ENCODE data around the gene TRIM15.
"Not testable (repeated sequence)": the region's sequence is repeated elsewhere in the genome, so short reads cannot be mapped to it uniquely, and the experiment has no call there.

The TRIM15 gene

DNA sequence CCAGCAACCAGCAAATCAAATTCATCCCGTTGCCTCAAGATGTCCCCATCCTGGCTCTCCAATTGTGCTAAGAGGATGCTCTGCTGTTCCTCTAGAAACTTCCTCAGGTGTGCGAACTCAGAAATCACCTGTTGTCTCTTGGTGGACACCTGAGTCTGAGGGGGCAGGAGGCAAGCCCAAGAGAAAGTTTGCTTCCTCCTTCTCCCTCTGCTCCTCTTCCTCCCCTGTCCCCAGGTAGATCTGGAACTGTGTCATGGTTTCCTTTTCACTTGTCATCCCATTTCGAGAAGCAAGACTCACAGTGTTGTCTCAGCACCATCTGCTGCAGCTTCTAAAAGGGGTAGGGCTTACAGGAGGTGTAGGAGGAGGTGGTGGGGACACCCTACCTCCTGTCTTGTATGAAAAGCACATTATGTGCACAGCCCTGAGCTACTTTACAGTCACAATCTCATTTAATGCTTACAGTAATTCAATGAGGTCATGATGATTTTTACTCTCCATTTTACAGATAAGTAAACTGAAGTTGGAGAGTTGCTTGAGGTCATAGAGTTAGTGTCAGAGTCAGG is 4.8 kb upstream of the TRIM15 start:
- DNase-seq: no peak
- in situ Hi-C loops (cut with HindIII; ENCODE audit: low pct_ligation_motif_present, low pct_unique_long_range_greater_than_20kb, low sequenced_read_pairs): no loop called here

DNA sequence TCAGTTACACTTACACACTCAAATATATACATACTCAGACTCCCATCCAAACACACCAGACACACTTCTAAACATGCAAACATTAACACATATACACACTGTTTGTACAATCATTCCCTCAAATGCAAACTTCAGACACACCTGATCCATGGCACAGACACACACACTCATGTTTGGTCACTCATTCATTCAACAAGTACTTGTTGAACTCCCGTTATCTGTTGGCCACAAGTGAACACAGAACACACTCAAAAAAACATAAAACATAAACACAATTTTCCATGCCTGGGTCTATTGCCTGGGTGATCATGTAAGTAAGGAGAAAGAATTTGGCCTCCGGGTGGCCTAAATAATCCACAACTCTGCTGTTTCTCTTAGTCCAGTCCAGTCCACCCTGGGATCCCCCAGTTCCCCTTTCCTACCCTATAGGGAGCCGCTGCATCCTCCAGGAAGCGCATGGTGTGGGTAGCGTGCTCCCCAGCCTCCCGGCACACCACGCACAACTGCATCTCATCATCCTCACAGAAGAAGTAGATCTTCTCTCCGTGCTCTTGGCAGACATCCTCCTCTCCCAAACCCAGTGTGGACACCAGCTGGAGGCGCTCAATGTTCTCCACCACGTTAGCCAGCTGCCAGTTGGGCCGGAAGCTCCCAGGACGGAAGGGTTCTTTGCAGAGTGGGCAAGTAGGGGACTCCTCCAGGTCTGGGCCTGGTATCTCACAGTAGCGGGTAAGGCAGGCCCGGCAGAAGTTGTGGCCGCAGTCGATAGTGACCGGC is 3.1 kb upstream of the TRIM15 start:
- in situ Hi-C loops (cut with HindIII; ENCODE audit: low pct_ligation_motif_present, low pct_unique_long_range_greater_than_20kb, low sequenced_read_pairs): no loop called here
- DNase-seq: no peak

DNA sequence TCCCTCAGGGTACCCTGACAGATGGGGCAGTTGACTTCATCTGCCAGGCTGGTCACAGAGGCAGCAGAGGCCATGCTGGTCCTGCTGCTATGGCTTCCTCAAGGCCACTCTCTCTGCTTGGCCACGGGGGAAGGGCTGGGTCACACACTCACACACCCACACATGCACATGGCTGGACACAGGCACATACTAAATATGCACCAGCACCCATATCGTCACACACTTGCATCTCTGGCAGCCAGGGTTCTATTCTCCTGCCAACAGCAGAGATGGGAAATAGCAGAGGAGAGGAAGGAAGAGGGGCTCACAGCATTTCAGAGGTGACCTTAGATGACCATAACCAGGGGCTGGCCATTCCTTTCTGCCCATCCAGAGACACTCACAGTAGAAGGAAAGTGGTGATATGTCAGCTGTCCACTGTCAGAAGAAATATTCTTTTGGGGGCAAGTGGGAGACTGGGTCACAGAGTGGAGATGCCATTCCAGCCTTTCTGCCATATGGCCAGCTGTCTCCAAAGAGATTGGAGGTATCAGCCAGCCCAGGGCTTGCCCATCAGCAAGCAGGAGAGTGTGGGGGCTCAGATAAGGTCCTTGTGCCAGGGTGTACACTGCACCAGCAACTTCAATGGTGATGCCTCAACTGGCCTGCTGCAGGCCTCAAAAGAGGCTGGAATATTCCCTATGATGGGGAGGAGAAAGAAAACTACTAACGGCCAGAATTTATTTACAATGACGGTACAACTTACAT is 2.4 kb upstream of the TRIM15 start, which contains the start of gene TRIM10:
TRIM10 (minus strand) TSS at position 427 of the 747 bp plus-strand sequence; CDS start at position 74, 353 bp downstream.
- in situ Hi-C loops (cut with HindIII; ENCODE audit: low pct_ligation_motif_present, low pct_unique_long_range_greater_than_20kb, low sequenced_read_pairs): no loop called here
- no peak for DNase-seq

DNA sequence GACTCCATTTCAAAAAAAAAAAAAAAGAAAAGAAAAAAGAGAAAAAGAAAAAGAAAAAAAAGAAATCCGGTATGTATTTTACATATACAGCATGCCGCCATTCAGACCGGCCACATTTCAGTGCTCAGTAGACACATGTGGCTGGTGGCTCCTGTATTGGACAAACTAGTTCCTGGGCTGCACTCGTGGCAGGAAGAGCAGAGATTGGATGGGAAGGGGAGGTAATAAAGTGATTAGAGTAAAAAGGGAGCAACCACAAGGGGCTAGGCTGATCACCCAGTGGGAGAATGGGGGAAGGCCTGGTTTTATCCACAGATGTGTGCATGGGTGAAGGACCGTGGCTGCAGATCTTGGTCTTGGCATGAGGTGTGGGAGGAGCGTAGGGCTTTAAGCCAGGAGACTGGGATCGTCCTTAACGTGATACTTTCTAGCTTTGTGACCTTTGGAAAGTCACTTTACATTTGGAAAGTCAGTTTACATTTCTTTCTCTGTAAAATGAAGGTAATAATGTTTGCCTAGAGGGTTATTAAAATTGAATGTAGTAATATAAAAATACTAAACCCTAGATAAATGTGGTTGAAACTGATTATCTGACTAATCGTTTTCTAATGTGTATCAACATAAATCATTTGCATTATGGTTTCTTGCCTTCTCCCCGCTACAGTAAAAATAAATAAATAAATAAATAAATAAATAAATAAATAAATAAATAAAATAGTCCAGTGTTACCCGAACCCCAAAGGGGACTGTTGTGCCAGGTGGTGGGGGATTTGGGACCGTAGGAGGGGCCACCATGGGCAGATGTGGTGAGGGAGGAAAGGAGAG is 869 bp upstream of the TRIM15 start:
- in situ Hi-C loops (cut with HindIII; ENCODE audit: low pct_ligation_motif_present, low pct_unique_long_range_greater_than_20kb, low sequenced_read_pairs): no loop called here

DNA sequence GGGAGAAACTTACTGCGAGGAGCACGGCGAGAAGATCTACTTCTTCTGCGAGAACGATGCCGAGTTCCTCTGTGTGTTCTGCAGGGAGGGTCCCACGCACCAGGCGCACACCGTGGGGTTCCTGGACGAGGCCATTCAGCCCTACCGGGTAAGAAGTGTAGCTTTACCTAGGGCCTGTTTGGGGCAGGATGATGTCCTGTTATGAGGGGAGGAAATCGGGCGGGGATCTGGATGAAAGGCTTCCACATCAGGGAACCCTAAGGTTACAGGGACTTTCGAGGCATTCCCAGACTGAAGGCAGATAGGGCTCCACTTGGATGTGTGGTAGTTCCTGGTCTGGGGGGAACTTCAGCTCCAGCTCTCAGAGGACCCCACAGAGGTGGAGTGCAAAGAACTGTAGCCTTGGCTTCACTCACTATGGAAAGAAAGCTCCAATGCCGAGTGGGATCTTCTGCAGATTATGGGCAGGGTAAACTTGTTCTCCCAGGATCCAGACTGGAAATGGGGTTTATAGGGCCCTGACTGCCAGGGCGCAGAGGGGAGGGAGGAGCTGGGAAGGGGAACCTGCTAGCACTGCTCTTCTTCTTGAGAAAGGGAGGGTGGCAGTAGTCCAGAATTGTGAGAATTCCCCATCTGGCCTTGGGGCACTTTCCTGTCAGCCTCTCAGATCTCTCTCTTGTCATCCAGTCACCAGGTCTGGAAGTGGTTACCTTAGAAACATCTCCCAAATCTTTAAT is 740 bp downstream of the TRIM15 start:
- no peak for DNase-seq
- in situ Hi-C loops (cut with HindIII; ENCODE audit: low pct_ligation_motif_present, low pct_unique_long_range_greater_than_20kb, low sequenced_read_pairs): no loop called here

More for the DNA sequence above, 869 bp upstream of the TRIM15 start:
- DNase-seq: no peak

DNA sequence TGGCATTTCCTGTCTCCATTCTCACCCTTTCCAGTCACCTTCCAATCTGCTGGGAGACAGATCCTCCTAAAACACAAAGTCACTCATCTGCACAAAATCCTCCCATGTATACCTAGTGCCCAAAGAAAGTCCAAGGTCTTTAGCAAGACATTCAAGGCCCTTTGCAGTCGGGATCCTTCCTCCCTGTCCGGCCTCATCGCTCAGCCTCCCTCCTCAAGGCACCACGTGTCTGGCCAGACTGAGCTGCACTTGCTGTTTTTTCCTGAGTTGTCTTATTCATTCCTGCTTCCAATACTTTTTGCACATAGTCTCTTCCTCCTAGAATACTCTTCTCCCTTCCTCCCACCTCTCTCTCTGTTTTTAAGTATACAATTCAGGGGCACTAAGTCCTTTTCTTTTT is 1.4 kb downstream of the TRIM15 start:
- DNase-seq: no peak
- in situ Hi-C loops (cut with HindIII; ENCODE audit: low pct_ligation_motif_present, low pct_unique_long_range_greater_than_20kb, low sequenced_read_pairs): no loop called here

DNA sequence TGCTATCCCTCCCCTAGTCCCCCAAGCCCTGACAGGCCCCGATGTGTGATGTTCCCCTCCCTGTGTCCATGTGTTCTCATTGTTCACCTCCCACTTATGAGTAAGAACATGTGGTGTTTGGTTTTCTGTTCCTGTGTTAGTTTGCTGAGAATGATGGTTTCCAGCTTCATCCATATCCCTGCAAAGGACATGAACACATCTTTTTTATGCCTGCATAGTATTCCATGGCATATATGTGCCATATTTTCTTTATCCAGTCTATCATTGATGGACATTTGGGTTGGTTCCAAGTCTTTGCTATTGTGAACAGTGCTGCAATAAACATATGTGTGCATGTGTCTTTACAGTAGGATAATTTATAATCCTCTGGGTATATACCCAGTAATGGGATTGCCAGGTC is 1.9 kb downstream of the TRIM15 start:
- not testable (repeated sequence) for DNase-seq

DNA sequence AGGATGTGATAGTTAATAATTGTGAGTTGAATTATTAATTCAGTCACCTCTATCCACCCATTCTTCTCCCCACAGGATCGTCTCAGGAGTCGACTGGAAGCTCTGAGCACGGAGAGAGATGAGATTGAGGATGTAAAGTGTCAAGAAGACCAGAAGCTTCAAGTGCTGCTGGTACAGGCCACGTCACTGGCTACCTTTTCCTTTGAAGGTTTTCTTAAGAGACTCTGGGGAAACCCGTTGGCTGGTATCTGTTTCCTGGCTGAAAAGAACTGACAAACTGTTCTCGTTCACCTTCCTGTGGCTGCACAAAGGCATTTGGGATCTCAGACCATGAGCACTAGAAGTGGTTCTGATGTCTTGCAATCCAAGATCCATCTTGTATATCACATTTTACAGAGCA is 3.8 kb downstream of the TRIM15 start:
- in situ Hi-C loops (cut with HindIII; ENCODE audit: low pct_ligation_motif_present, low pct_unique_long_range_greater_than_20kb, low sequenced_read_pairs): no loop called here
- DNase-seq: no peak

More for the DNA sequence above, 1.9 kb downstream of the TRIM15 start:
- in situ Hi-C loops (cut with HindIII; ENCODE audit: low pct_ligation_motif_present, low pct_unique_long_range_greater_than_20kb, low sequenced_read_pairs): not testable (repeated sequence)

DNA sequence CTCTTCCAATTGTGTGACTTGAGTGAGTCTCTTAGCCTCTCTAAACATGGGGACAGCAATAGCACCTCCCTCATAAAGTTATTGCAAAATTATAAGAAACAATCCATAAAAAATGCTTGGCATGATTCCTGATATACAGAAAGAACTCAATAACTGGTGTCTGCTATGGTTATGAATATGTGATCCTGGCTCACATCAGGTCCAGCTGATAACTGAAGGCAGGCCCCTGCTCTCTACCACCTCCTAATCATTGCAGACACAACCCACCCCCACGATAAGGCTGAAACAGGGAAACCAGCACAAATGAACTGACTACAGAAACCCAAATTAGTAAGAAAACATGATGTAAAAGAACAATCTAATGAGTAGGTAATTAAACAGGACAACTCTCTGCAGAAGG is 5.4 kb downstream of the TRIM15 start:
- in situ Hi-C loops (cut with HindIII; ENCODE audit: low pct_ligation_motif_present, low pct_unique_long_range_greater_than_20kb, low sequenced_read_pairs): no loop called here
- DNase-seq: no peak

DNA sequence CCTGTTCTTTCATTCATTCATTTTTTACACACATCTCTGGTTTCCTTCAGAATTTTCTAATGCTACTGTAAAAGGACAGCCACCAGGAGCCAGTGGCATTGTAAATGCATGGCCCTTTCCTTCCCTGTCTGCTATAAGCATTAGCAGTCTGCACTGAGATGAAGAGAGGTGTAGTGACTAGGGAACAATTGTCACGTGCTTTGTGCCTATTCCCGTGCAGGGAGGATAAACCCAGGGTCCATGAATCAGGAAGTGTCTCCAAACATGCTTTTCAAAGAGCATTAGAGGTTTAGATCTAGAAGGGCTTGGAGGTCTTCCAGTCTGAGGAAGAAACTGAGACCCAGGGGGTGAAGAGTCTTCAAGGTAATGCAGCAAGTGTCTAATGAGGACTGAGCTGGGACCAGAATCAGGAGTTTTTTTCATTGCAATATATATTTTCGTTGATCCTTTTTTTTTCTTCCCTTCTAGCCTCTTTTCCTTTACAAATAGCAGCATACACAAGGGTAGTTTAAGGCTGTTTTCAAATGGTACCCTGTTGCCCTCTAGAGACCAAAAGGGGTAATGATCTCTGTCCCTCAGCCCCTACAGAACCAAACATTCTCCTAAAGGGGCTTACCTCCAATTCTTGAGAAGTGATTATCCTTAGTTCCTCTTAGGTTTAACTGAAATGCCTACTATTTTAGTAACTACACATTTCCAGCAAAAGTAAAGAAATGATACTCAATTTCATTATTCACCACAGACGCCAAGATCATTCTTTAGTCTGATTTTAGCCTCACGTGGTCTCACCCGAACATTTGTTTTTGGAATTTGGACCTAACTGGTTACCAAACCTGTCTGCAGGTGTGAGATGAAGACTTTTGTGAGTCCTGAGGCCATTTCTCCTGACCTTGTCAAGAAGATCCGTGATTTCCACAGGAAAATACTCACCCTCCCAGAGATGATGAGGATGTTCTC is 6.6 kb downstream of the TRIM15 start:
- DNase-seq: peak; percentile 62
- in situ Hi-C loops (cut with HindIII; ENCODE audit: low pct_ligation_motif_present, low pct_unique_long_range_greater_than_20kb, low sequenced_read_pairs): no loop called here

DNA sequence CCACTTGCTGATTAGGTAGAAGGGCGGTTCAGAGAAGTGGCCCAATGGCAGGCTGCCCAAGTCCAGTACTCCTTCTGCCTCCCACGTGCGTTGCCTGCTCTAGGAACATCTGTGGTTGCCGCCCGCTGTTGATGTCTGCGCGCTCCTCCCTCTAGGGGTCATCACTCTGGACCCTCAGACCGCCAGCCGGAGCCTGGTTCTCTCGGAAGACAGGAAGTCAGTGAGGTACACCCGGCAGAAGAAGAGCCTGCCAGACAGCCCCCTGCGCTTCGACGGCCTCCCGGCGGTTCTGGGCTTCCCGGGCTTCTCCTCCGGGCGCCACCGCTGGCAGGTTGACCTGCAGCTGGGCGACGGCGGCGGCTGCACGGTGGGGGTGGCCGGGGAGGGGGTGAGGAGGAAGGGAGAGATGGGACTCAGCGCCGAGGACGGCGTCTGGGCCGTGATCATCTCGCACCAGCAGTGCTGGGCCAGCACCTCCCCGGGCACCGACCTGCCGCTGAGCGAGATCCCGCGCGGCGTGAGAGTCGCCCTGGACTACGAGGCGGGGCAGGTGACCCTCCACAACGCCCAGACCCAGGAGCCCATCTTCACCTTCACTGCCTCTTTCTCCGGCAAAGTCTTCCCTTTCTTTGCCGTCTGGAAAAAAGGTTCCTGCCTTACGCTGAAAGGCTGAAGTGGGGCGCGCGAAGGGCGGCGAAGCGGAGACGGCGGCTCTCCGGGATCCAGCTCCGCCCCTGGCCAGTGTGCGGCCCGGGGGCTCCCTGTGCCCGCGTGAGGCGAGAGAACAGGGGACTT is 8.5 kb downstream of the TRIM15 start:
- no peak for DNase-seq
- in situ Hi-C loops (cut with HindIII; ENCODE audit: low pct_ligation_motif_present, low pct_unique_long_range_greater_than_20kb, low sequenced_read_pairs): no loop called here

DNA sequence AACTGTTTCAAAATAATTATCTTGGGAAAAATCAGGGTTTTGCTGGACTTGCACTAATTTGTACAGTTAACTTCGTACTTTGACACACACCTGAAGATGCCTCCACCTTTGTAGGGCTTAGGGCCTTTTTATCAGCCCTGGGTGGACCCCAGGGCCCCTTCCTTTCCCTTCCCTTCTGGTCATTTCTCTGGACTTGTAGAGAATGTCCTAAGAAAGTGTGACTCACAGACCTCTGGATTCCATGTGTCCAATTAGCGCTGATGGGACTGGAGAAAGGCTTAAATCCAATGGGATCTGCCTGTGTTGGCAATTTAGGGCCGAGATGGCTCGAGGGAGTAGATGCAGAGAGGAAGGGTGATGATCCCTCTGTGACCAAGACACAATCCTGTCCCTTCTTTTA is 9.3 kb downstream of the TRIM15 start:
- no peak for DNase-seq
- in situ Hi-C loops (cut with HindIII; ENCODE audit: low pct_ligation_motif_present, low pct_unique_long_range_greater_than_20kb, low sequenced_read_pairs): no loop called here

DNA sequence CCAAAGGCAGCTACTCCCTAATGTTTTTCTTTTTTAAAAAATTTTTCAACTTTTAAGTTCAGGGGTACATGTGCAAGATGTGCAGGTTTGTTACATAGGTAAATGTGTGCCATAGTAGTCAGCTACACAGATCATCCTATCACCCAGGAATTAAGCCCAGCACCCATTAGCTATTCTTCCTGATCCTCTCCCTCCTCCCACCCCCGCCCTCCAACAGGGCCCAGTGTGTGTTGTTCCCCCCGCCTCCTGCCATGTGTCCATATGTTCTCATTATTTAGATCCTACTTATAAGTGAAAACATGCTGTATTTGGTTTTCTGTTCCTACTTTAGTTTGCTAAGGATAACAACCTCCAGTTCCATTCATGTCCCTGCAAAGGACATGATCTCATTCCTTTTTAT is 12.4 kb downstream of the TRIM15 start:
- in situ Hi-C loops (cut with HindIII; ENCODE audit: low pct_ligation_motif_present, low pct_unique_long_range_greater_than_20kb, low sequenced_read_pairs): no loop called here
- no peak for DNase-seq

DNA sequence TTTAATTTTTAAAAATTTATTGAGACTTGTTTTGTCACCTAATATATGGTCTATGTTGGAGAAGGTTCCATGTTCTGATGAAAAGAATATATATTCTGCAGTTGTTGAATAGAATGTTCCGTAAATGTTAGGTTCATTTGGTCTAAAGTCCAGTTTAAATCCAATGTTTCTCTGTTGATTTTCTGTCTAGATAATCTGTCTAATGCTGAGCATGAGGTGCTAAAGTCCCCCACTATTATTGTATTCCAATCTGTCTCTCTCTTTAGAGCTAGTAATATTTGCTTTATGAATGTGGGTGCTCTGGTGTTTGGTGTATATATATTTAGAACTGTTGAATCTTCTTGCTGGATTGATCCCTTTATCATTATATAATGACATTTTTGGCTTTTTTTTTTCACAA is 15.5 kb downstream of the TRIM15 start:
- in situ Hi-C loops (cut with HindIII; ENCODE audit: low pct_ligation_motif_present, low pct_unique_long_range_greater_than_20kb, low sequenced_read_pairs): no loop called here
- DNase-seq: no peak

DNA sequence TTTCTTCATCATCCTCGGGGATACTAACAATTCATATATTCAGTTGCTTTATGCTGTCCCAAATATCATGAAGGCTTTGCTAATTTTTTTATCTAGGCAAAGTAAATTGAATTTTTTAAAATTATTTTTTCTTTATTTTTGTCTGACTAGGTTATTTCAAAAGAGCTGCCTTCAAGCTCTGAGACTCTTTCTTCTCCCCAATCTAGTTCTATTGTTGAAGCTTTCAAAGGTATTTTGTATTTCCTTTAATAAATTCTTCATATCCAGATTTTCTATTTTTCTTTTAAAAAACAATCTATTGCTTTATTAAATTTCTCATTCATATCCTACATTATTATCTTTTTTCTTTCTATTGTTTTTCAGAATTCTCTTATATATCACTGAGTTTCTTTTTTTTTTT is 16.8 kb downstream of the TRIM15 start:
- in situ Hi-C loops (cut with HindIII; ENCODE audit: low pct_ligation_motif_present, low pct_unique_long_range_greater_than_20kb, low sequenced_read_pairs): no loop called here
- DNase-seq: no peak

DNA sequence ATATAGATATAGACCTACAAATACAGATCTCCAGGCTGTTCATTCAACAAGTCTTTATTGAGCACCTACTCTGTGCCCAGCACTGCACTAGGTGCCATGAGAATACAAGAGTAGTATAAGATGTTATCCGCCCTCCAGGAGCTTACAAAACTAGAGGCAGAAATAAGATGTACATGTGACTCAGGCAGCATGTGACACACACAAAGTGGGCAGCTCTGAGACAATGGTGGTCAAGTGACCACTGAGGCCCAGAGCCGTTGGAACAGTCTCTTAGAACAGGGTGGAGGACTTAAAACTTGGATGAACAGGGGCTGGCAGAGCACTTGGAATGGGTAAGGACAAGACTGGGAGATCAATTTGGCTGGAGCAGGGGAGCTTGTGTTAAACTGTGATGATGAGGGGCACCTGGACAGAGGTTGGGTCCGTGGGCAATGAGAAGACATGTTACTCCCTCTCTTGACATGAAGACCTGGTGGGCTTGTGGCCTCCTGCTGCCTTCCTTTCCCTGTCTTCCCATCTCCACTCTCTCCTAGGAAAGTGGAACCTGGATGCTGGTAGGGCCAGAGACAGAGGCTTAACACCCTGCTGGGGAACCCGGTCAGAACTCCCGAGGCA is 21.2 kb downstream of the TRIM15 start:
- in situ Hi-C loops (cut with HindIII; ENCODE audit: low pct_ligation_motif_present, low pct_unique_long_range_greater_than_20kb, low sequenced_read_pairs): no loop called here
- no peak for DNase-seq

Measured in ACHN (cell line).